Measurements from ENCODE around the gene CDH13.

The CDH13 gene

GRCh38 chr16:82741073-82741615 is 114.4 kb downstream of the CDH13 start:
- no peak for DNase-seq (ENCODE audit: low read depth in 3 of 3)

GRCh38 chr16:82744958-82745357 is 118.2 kb downstream of the CDH13 start:
- DNase-seq (ENCODE audit: low read depth in 3 of 3): no peak

GRCh38 chr16:82748026-82748425 is 121.3 kb downstream of the CDH13 start:
- no peak for DNase-seq (ENCODE audit: low read depth in 3 of 3)

- no peak for DNase-seq (ENCODE audit: low read depth in 3 of 3)
These were observed 123.3 kb downstream of the CDH13 start for GRCh38 chr16:82750068-82750467.

GRCh38 chr16:82751020-82751419 is 124.3 kb downstream of the CDH13 start:
- DNase-seq (ENCODE audit: low read depth in 3 of 3): no peak

GRCh38 chr16:82752172-82752571 is 125.4 kb downstream of the CDH13 start:
- no peak for DNase-seq (ENCODE audit: low read depth in 3 of 3)

GRCh38 chr16:82753821-82754220 is 127.1 kb downstream of the CDH13 start:
- no peak for DNase-seq (ENCODE audit: low read depth in 3 of 3)

- no peak for DNase-seq (ENCODE audit: low read depth in 3 of 3)
These were observed 128.1 kb downstream of the CDH13 start for GRCh38 chr16:82754716-82755513.

GRCh38 chr16:82755570-82756282 is 129.0 kb downstream of the CDH13 start:
- DNase-seq (ENCODE audit: low read depth in 3 of 3): no peak

- DNase-seq (ENCODE audit: low read depth in 3 of 3): no peak
These were observed 129.5 kb downstream of the CDH13 start for GRCh38 chr16:82756283-82756599.

GRCh38 chr16:82758406-82758805 is 131.6 kb downstream of the CDH13 start:
- DNase-seq (ENCODE audit: low read depth in 3 of 3): no peak

GRCh38 chr16:82758904-82759303 is 132.1 kb downstream of the CDH13 start:
- DNase-seq (ENCODE audit: low read depth in 3 of 3): no peak

- DNase-seq (ENCODE audit: low read depth in 3 of 3): no peak
These were observed 134.5 kb downstream of the CDH13 start for GRCh38 chr16:82761236-82761635.

GRCh38 chr16:82761858-82762257 is 135.1 kb downstream of the CDH13 start:
- no peak for DNase-seq (ENCODE audit: low read depth in 3 of 3)

GRCh38 chr16:82763371-82763770 is 136.6 kb downstream of the CDH13 start:
- DNase-seq (ENCODE audit: low read depth in 3 of 3): no peak

- DNase-seq (ENCODE audit: low read depth in 3 of 3): no peak
These were observed 140.4 kb downstream of the CDH13 start for GRCh38 chr16:82767198-82767597.

GRCh38 chr16:82767808-82768207 is 141.0 kb downstream of the CDH13 start:
- DNase-seq (ENCODE audit: low read depth in 3 of 3): no peak

- DNase-seq (ENCODE audit: low read depth in 3 of 3): no peak
These were observed 143.1 kb downstream of the CDH13 start for GRCh38 chr16:82769845-82770244.

GRCh38 chr16:82772215-82772614 is 145.4 kb downstream of the CDH13 start:
- no peak for DNase-seq (ENCODE audit: low read depth in 3 of 3)

GRCh38 chr16:82773018-82773417 is 146.2 kb downstream of the CDH13 start:
- DNase-seq (ENCODE audit: low read depth in 3 of 3): no peak

GRCh38 chr16:82776470-82777146 is 149.8 kb downstream of the CDH13 start:
- DNase-seq (ENCODE audit: low read depth in 3 of 3): no peak

GRCh38 chr16:82782715-82783251 is 156.0 kb downstream of the CDH13 start:
- DNase-seq (ENCODE audit: low read depth in 3 of 3): no peak

Measured in stimulated activated CD4-positive, alpha-beta T cell treated with anti-CD3 and anti-CD28 coated beads, TNF-alpha, amount 100 ng/mL, for 24 hours (primary cell).